Measurements from ENCODE around the gene CCL21. TPM values are rescaled to one million over a fixed set of nuclear protein-coding genes. Genes with fewer than 3 reads are reported as not detected.

Gene CCL21
- total RNA-seq, 3 donors from 2014 or later = 18.7 to 48.9 (median 45.9) TPM

- intact Hi-C loops (cut with DNase I, micrococcal nuclease) = no loop called here
- no peak for DNase-seq
Observed at GRCh38 chr9:34691936-34692315, 18.0 kb downstream of the CCL21 start.

GRCh38 chr9:34690983-34691935, 18.7 kb downstream of the CCL21 start, which contains the start of gene CCL19:
TSS of gene CCL19 (minus strand) at chr9:34691276. CDS start at chr9:34691139, 137 bp downstream.
- Histone ChIP-seq H3K36me3 (ENCODE audit: low read depth) (no peaks in the 10 kb centered on the region), H3K4me3 (no peak within 1 kb of the TSS), H3K4me1 (ENCODE audit: low read depth) (no peaks in the 10 kb centered on the region), H3K9me3 (no peaks in the 10 kb centered on the region)
- DNase-seq = no peak
- TF ChIP-seq CTCF (IDR thresholded peaks at IDR 0.05) = no peak
- ATAC-seq = no peak
- intact Hi-C loops (cut with DNase I, micrococcal nuclease) = no loop called here

More at GRCh38 chr9:34691936-34692315, 18.0 kb downstream of the CCL21 start:
- no peaks in the 10 kb centered on the region for H3K4me1 ChIP-seq (ENCODE audit: low read depth)
- no peak for TF ChIP-seq CTCF (IDR thresholded peaks at IDR 0.05)
- H3K36me3 ChIP-seq (ENCODE audit: low read depth) = no peaks in the 10 kb centered on the region
- no peaks in the 10 kb centered on the region for H3K9me3 ChIP-seq
- H3K4me3 ChIP-seq = no peak overlapping the region
- no peak for ATAC-seq

GRCh38 chr9:34689512-34689911, 20.4 kb downstream of the CCL21 start:
- no peaks in the 10 kb centered on the region for H3K36me3 ChIP-seq (ENCODE audit: low read depth)
- no peak overlapping the region for H3K4me3 ChIP-seq
- intact Hi-C loops (cut with DNase I, micrococcal nuclease) = no loop called here
- DNase-seq (no peak), ATAC-seq (peak; percentile 62)
- no peak for TF ChIP-seq CTCF (IDR thresholded peaks at IDR 0.05)
- no peaks in the 10 kb centered on the region for H3K4me1 ChIP-seq (ENCODE audit: low read depth)
- H3K9me3 ChIP-seq = no peaks in the 10 kb centered on the region

GRCh38 chr9:34689116-34689470, 20.8 kb downstream of the CCL21 start:
- no peak for ATAC-seq
- no peaks in the 10 kb centered on the region for H3K9me3 ChIP-seq
- intact Hi-C loops (cut with DNase I, micrococcal nuclease) = no loop called here
- no peak overlapping the region for H3K4me3 ChIP-seq
- no peaks in the 10 kb centered on the region for H3K36me3 ChIP-seq (ENCODE audit: low read depth)
- DNase-seq = no peak
- no peak for TF ChIP-seq CTCF (IDR thresholded peaks at IDR 0.05)
- no peaks in the 10 kb centered on the region for H3K4me1 ChIP-seq (ENCODE audit: low read depth)

- H3K4me1 ChIP-seq (ENCODE audit: low read depth) = no peaks in the 10 kb centered on the region
- DNase-seq (no peak), ATAC-seq (no peak)
- H3K4me3 ChIP-seq = no peak overlapping the region
- H3K9me3 ChIP-seq = no peaks in the 10 kb centered on the region
- intact Hi-C loops (cut with DNase I, micrococcal nuclease) = no loop called here
- no peak for TF ChIP-seq CTCF (IDR thresholded peaks at IDR 0.05)
- H3K36me3 ChIP-seq (ENCODE audit: low read depth) = no peaks in the 10 kb centered on the region
Observed at GRCh38 chr9:34688329-34689115, 21.4 kb downstream of the CCL21 start.
